Progenitor cell of endocrine pancreas (in vitro differentiated cells): Measurements from ENCODE around the gene HECW1. TPM values are rescaled to one million over a fixed set of nuclear protein-coding genes. Genes with fewer than 3 reads are reported as not detected.

ENCODE experiments used
- DNase-seq: peaks from one replicate; pipeline ENCODE4 v3.0.0; 2021; ENCODE audit warnings: low spot score; ENCODE audit not compliant: unreplicated experiment
- H3K27ac Mint-ChIP-seq: 2 replicates; pipeline ENCODE4 v1.8.0; 2021; ENCODE audit warnings: mild to moderate bottlenecking, moderate library complexity, mixed read lengths
- H3K27me3 Mint-ChIP-seq: 2 replicates; pipeline ENCODE4 v1.8.0; 2021; ENCODE audit warnings: mixed read lengths
- H3K36me3 Mint-ChIP-seq: 2 replicates; pipeline ENCODE4 v1.8.0; 2022; ENCODE audit warnings: mixed read lengths; ENCODE audit not compliant: insufficient read depth
- H3K4me1 Mint-ChIP-seq: 2 replicates; pipeline ENCODE4 v1.8.0; 2021; ENCODE audit warnings: low read depth, mixed read lengths
- H3K4me3 Mint-ChIP-seq: 2 replicates; pipeline ENCODE4 v1.8.0; 2021; ENCODE audit warnings: low read depth, mild to moderate bottlenecking, moderate library complexity, mixed read lengths
- H3K9me3 Mint-ChIP-seq: 2 replicates; pipeline ENCODE4 v1.8.0; 2021; ENCODE audit warnings: low read depth, mixed read lengths
- total RNA-seq: library from RNA; stranded (reverse); gene quantifications from 2 replicates; pipeline ENCODE4 v1.2.1, GENCODE V29; 2021
- TF ChIP-seq, protein P1 (sequence below): fragments of 200-600 bp; sonication (generic); IDR thresholded peaks from one replicate; pipeline ENCODE4 v1.5.0; 2021; ENCODE audit warnings: antibody characterized with exemption, mild to moderate bottlenecking; ENCODE audit not compliant: unreplicated experiment

Gene HECW1
- total RNA-seq, 1 donor from 2014 or later = 0.50 TPM

DNA sequence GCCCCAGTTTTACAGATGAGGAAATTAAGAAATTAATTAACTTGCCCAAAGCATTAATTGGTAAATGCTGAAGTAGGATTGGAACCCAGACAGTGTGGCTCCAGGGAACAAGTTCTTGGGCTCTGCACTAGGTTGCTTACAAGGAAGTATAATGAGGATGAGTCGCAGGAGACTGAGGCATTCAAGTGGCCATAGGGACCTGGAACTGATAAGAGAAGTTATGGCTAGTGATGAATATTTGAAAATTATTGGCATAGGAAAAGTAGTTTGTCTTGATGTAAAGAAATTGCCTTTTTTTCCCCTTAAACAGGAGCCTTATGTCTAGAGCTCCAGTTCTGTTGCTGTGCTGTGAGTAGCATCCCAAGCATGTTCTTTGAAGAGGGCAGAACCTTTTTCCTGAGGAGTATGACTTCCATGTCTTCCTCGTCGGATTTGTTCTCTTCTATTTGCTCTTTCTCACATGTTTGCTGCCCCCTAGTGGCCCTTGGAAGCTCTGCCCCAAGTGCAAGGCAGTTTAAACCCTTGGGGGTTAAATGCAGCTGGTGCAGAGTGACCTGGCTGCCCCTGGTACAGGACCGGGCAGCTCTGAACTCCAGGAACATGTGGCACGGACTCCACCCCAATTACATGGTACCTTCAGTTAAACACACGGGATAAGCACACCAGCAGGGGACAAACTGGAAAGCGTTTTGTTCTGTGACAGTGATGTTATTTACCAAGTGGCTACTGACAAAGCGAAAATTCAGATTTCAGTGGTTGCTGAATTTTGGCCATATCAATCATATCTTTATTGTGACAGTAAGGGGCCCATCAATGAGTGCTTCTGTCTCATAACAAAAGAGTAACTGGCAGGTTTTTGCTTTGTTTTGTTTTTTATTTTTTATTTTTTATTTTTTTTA, 148.8 kb downstream of the HECW1 start:
- Mint-ChIP-seq H3K27ac (no peak overlapping the region), H3K4me3 (no peak overlapping the region), H3K27me3 (peaks cover 4% of the 10 kb centered on the region), H3K36me3 (no peaks in the 10 kb centered on the region), H3K4me1 (no peaks in the 10 kb centered on the region), H3K9me3 (no peaks in the 10 kb centered on the region)
- TF ChIP-seq, protein P1, sequence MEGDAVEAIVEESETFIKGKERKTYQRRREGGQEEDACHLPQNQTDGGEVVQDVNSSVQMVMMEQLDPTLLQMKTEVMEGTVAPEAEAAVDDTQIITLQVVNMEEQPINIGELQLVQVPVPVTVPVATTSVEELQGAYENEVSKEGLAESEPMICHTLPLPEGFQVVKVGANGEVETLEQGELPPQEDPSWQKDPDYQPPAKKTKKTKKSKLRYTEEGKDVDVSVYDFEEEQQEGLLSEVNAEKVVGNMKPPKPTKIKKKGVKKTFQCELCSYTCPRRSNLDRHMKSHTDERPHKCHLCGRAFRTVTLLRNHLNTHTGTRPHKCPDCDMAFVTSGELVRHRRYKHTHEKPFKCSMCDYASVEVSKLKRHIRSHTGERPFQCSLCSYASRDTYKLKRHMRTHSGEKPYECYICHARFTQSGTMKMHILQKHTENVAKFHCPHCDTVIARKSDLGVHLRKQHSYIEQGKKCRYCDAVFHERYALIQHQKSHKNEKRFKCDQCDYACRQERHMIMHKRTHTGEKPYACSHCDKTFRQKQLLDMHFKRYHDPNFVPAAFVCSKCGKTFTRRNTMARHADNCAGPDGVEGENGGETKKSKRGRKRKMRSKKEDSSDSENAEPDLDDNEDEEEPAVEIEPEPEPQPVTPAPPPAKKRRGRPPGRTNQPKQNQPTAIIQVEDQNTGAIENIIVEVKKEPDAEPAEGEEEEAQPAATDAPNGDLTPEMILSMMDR = peak; percentile 93
- DNase-seq = peak; percentile 53

DNA sequence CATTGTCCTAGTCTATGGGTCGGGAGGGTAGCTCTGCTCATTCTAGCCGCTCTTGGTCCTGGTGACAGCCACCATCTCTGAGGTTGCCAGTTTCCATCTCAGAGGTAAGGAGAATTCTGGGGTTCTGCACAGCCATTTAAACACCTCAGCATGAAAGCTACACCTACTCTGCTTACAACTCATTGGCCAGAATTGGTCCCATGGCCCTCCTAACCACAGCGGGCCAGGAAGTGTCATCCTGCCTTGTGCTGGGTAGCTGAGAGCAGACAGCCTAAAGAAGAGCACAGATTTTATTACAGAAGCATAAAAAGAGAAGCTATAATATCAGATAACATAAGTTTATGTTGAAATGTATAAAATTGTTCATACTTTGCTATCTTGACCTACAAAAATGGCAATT, 152.7 kb downstream of the HECW1 start:
- H3K27me3 Mint-ChIP-seq = no peaks in the 10 kb centered on the region
- H3K4me1 Mint-ChIP-seq = no peaks in the 10 kb centered on the region
- H3K36me3 Mint-ChIP-seq = no peaks in the 10 kb centered on the region
- no peak overlapping the region for H3K4me3 Mint-ChIP-seq
- H3K9me3 Mint-ChIP-seq = no peaks in the 10 kb centered on the region
- no peak for DNase-seq
- TF ChIP-seq, protein P1 = no peak
- H3K27ac Mint-ChIP-seq = no peak overlapping the region

DNA sequence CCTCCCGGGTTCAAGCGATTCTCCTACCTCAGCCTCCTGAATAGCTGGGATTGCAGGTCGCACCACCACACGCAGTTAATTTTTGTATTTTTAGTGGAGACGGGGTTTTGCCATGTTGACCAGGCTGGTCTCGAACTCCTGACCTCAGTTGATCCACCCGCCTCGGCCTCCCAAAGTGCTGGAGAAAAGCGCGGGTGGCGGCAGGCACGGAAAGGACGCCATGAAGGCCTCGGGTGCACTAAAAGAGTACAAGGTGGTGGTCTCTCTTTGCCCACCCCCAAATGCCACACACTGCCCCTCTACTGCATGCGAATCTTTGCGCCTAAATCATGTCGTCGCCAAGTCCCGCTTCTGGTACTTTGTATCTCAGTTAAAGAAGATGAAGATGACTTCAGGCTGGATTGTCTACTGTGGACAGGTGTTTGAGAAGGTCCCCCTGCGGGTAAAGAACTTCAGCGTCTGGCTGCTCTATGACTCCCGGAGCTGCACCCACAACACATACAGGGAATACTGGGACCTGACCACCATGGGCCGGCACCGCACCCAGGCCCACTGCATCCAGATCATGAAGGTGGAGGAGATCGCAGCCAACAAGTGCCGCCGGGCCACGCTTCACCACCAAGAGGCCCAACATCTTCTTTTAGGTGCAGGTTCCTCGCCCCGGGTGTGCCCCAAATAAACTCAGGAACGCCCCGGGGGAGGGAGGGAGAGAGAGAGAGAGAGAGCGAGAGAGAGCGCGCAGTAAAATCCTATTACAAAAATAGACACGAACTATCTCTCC, 161.7 kb downstream of the HECW1 start:
- no peak overlapping the region for H3K4me3 Mint-ChIP-seq
- no peak overlapping the region for H3K27ac Mint-ChIP-seq
- no peaks in the 10 kb centered on the region for H3K36me3 Mint-ChIP-seq
- H3K27me3 Mint-ChIP-seq = peaks cover 12% of the 10 kb centered on the region
- TF ChIP-seq, protein P1 = no peak
- peaks cover 15% of the 10 kb centered on the region for H3K4me1 Mint-ChIP-seq
- DNase-seq = no peak
- peaks cover 19% of the 10 kb centered on the region for H3K9me3 Mint-ChIP-seq

DNA sequence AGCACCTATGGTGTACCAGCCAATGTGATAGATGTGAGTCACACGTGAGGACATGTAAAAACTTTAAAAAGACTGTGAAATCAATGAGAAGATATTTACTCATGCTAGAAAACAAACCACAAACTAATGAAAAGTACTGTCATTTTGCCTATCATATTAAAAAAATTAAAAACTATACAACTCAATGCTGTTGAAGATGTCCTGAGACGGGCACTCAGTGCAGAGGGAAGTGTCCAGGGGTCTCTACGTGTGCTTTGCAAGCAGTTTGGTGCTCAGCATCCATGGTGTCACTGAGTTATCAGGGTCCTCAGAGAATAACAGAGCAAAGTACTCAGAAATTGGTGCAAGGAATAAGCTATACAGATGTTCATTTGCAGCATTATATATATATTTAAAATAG, 162.3 kb downstream of the HECW1 start:
- no peak for DNase-seq
- H3K36me3 Mint-ChIP-seq = no peaks in the 10 kb centered on the region
- peaks cover 19% of the 10 kb centered on the region for H3K9me3 Mint-ChIP-seq
- TF ChIP-seq, protein P1 = no peak
- H3K27ac Mint-ChIP-seq = no peak overlapping the region
- no peak overlapping the region for H3K4me3 Mint-ChIP-seq
- peaks cover 17% of the 10 kb centered on the region for H3K27me3 Mint-ChIP-seq
- peaks cover 15% of the 10 kb centered on the region for H3K4me1 Mint-ChIP-seq

DNA sequence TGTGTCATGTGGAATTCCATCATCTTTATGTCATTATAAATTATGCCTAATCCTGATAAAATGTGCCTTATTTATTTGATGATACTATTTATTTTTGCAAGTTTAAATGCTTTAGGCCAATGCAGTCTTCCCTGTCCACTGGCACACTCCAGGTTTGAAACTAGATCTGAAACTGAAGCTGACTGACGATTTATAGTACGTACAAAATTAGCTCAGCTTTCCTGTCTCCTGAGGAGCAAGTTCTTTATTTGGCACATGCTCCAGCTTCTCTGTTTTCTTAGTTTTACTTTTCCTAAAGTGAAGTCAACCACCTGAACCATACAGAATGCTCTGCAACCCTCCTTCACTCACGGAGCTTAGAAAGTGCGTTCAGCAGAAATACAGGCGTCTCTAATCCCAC, 164.1 kb downstream of the HECW1 start:
- Mint-ChIP-seq H3K36me3 (no peaks in the 10 kb centered on the region), H3K27me3 (peaks cover 28% of the 10 kb centered on the region), H3K4me3 (no peak overlapping the region), H3K27ac (no peak overlapping the region), H3K4me1 (peaks cover 15% of the 10 kb centered on the region), H3K9me3 (peaks cover 10% of the 10 kb centered on the region)
- TF ChIP-seq, protein P1 = no peak
- no peak for DNase-seq
